ENCODE data around the gene MYH7B. TPM values are rescaled to one million over a fixed set of nuclear protein-coding genes. Genes with fewer than 3 reads are reported as not detected.
A peak's percentile ranks its signal among the peaks of the same experiment; 100 is the strongest.

Gene MYH7B
- total RNA-seq, 3 donors from 2014 or later = 0.66 to 1.1 (median 0.73) TPM

- Histone ChIP-seq H3K27ac (no peak overlapping the region), H3K36me3 (no peaks in the 10 kb centered on the region), H3K4me1 (peaks cover 0 to 4% of the 10 kb centered on the region in 2 donors), H3K4me3 (no peak overlapping the region), H3K9me3 (no peaks in the 10 kb centered on the region), H3K27me3 (no peaks in the 10 kb centered on the region)
- DNase-seq (ENCODE audit: low spot score in 2 of 2) = no peak
- intact Hi-C loops (cut with DNase I; ENCODE audit: low total_unique reads) = no loop called here
- TF ChIP-seq POLR2A (IDR thresholded peaks at IDR 0.05) = no peak
- TF ChIP-seq POLR2AphosphoS5 (IDR thresholded peaks at IDR 0.05) = no peak
- TF ChIP-seq CTCF (IDR thresholded peaks at IDR 0.05) = no peak
These were observed 35.1 kb downstream of the MYH7B start for GRCh38 chr20:34990661-34991214.

GRCh38 chr20:34992751-34993417 is 37.2 kb downstream of the MYH7B start:
- Histone ChIP-seq H3K27ac (no peak overlapping the region), H3K4me3 (no peak overlapping the region), H3K27me3 (no peaks in the 10 kb centered on the region), H3K4me1 (peaks cover 0 to 4% of the 10 kb centered on the region in 2 donors), H3K9me3 (no peaks in the 10 kb centered on the region), H3K36me3 (no peaks in the 10 kb centered on the region)
- DNase-seq (ENCODE audit: low spot score in 2 of 2) = no peak
- TF ChIP-seq POLR2AphosphoS5 (IDR thresholded peaks at IDR 0.05) (no peak), CTCF (IDR thresholded peaks at IDR 0.05) (no peak), POLR2A (IDR thresholded peaks at IDR 0.05) (no peak)
- intact Hi-C loops (cut with DNase I; ENCODE audit: low total_unique reads) = no loop called here

- Histone ChIP-seq H3K4me3 (no peak overlapping the region), H3K27ac (peak overlapping the region; percentile 7 to 9), H3K9me3 (no peaks in the 10 kb centered on the region), H3K27me3 (no peaks in the 10 kb centered on the region), H3K4me1 (peaks cover 0 to 4% of the 10 kb centered on the region in 2 donors), H3K36me3 (no peaks in the 10 kb centered on the region)
- DNase-seq (ENCODE audit: low spot score in 2 of 2) = no peak
- intact Hi-C loops (cut with DNase I; ENCODE audit: low total_unique reads) = no loop called here
- TF ChIP-seq CTCF (IDR thresholded peaks at IDR 0.05) = no peak
- no peak for TF ChIP-seq POLR2A (IDR thresholded peaks at IDR 0.05)
- TF ChIP-seq POLR2AphosphoS5 (IDR thresholded peaks at IDR 0.05) = no peak
These were observed 38.4 kb downstream of the MYH7B start for GRCh38 chr20:34993941-34994508.

- Histone ChIP-seq H3K4me3 (no peak overlapping the region), H3K36me3 (no peaks in the 10 kb centered on the region), H3K27ac (peak overlapping the region; percentile 9 to 61), H3K27me3 (no peaks in the 10 kb centered on the region), H3K9me3 (no peaks in the 10 kb centered on the region), H3K4me1 (peaks cover 0 to 4% of the 10 kb centered on the region in 2 donors)
- intact Hi-C loops (cut with DNase I; ENCODE audit: low total_unique reads) = no loop called here
- TF ChIP-seq POLR2AphosphoS5 (IDR thresholded peaks at IDR 0.05) (no peak), POLR2A (IDR thresholded peaks at IDR 0.05) (no peak), CTCF (IDR thresholded peaks at IDR 0.05) (no peak)
- DNase-seq (ENCODE audit: low spot score in 2 of 2) = no peak
These were observed 39.0 kb downstream of the MYH7B start for GRCh38 chr20:34994509-34995131.

GRCh38 chr20:34995192-34995591 is 39.5 kb downstream of the MYH7B start:
- peak in 1 of 2 donors; percentile 75 for DNase-seq (ENCODE audit: low spot score in 2 of 2)
- Histone ChIP-seq H3K4me3 (no peak overlapping the region), H3K4me1 (peaks cover 0 to 4% of the 10 kb centered on the region in 2 donors), H3K27ac (peak overlapping the region; percentile 9 to 61), H3K9me3 (no peaks in the 10 kb centered on the region), H3K27me3 (no peaks in the 10 kb centered on the region), H3K36me3 (no peaks in the 10 kb centered on the region)
- TF ChIP-seq POLR2AphosphoS5 (IDR thresholded peaks at IDR 0.05) (no peak), CTCF (IDR thresholded peaks at IDR 0.05) (no peak), POLR2A (IDR thresholded peaks at IDR 0.05) (no peak)
- intact Hi-C loops (cut with DNase I; ENCODE audit: low total_unique reads) = no loop called here
